ENCODE results near the gene USP9X.
"Not testable (repeated sequence)": the region's sequence is repeated elsewhere in the genome, so short reads cannot be mapped to it uniquely, and the experiment has no call there.

Gene USP9X

DNA sequence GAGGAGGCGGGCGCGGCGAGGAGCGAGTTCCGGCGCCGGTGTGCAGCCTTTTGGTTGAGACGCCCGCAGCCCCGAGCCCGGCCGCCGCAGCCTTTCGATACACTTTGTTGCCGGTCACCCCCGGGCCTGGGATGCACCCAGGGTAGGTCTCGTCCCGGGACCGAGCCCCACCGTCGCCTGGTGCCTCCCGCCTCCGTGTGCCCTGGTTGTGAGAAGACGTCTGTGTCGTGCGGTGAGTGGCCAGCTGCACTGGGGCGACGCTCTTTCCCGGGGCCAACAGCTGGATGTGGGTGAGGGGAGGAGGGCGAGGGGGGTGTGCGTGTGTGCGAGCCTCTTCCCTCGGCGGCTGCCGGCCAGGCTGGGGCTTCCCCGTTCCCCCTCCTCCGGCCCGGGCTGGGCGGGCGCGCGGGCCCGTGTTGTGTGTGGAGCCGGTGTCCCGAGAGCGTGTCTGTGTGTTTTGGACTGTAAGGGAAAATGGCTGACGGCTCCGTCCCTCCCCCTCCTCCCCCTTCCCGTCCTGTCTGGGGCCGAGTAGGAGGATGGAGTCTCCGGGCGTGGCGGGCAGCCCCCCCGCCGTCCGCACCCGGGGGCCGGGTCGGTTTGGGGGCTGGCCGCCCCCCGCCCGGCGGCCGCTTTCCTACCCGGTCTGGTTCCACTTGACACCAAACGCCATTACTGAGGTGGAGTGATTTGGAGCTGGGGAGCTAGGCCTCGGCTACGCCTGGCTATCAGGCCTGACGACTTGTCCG, 807 bp downstream of the USP9X start:
- DNase-seq (ENCODE audit: low read depth), result peak; percentile 17

DNA sequence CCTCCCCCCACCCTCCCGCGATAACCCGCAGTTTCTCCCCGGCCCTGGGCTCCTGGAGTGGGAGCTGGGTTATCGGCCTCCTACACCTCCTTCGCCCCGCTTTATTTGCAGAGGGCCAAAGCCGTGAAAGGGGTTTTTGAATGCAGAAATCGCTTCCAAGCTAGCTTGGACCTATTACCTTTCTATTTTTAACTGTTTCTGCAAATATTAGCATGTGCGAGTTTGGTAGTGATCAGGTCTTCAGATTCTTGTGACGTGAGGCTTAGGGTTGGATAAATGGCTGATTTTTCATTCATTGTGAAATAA, 1.3 kb downstream of the USP9X start:
- no peak for DNase-seq (ENCODE audit: low read depth)

DNA sequence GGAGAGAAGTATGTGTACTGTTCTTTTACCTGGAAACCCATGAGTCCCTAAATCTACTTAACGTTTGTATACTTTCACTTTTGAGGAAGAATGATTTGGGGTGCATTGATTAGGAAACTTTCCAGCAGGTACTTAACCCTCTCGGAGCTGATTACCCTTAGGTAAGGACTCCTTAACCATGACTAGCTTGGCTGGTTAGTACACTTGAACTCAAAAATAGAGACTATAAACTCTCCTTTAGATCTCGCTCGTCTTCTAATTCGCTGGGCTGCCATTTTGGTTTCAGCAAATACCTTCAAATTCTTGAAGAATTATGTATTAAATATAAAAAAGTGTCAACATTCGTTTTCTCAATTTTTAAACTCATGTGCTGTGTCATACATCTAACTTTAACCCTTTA, 2.0 kb downstream of the USP9X start:
- DNase-seq (ENCODE audit: low read depth), result no peak

DNA sequence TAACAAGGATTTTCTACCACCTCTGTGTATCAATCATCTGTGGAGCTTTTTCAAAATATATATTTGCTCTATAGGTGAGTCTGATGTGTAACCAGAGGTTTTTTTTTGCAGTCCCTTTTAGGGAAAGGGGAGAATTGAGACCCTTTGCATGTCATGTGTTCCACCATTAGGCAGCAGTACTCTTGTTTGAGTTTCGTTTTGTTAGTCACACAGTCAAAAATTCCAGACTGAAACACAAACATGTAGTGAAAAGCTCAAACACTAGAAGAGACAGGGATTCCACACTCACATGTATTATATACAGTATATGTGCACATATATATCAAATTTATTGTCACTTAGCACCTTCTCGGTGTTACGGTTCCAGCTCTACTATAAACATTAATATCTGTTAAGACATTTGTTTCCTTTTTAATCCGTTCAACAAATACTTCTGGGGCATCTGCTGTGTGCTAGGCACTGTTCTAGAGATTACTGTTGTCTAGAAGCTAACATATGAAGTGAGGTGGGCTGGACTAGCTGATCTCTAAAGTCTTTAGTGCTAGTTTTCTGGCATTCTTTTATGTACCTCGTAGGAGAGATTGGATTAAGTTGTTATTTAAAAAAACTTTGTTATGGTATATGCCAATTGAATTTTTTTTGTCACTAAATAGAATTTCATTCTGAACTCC, 5.5 kb downstream of the USP9X start:
- DNase-seq (ENCODE audit: low read depth), result no peak

DNA sequence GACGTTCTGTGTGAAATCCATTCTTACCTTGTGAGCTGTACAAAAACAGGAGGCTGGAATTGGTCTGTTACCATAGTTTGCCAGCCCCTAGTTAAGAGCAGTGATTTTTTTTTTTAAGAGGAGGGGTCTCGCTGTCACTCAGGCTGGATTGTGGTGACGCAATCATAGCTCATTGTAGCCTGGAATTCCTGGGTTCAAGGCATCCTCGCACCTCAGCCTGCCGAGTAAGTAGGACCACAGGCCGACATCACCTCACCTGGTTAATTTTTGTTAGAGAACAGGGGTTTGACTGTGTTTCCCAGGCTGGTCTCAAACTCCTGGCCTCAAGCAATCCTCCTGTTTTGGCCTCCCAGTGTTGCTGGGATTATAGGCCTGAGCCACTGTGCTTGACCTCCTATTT, 7.5 kb downstream of the USP9X start:
- DNase-seq (ENCODE audit: low read depth), result no peak

DNA sequence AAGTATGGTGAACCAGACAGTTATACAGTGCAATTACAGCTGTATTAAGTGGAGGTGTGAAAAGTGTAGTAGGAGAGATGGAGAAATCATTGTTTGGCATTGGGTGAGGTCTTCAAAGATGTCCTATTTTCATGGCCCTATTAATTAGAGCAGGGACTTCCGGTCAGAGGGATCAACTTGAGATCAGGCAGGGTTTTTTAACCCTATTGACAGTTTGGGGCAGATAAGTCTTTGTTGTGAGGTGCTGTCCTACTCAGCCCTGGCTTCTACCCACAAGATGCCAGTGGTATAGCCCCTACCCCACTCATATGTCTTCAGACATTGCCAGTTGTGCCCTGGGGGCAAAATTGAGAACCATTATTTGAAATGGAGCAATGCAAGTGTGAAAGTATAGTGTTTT, 9.9 kb downstream of the USP9X start:
- no peak for DNase-seq (ENCODE audit: low read depth)

DNA sequence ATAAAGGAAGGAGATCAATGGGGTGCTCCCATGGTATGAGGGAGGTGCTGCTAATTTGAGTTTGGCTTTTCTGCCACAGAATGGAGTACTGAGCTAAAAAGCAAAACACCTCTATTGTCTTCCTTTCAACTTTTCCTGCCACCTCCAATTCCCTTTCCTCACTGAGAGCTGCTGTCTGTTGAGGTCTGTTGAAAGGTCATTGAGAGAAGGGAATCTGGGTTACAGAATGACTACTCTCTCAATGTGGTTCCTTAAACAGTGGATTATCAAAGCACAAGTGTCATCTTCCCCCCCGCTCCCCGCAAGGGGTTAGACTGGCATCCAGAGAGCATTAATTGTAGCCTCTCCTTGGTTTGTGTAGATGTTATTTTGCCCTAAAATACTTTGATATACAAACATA, 10.7 kb downstream of the USP9X start:
- no peak for DNase-seq (ENCODE audit: low read depth)

DNA sequence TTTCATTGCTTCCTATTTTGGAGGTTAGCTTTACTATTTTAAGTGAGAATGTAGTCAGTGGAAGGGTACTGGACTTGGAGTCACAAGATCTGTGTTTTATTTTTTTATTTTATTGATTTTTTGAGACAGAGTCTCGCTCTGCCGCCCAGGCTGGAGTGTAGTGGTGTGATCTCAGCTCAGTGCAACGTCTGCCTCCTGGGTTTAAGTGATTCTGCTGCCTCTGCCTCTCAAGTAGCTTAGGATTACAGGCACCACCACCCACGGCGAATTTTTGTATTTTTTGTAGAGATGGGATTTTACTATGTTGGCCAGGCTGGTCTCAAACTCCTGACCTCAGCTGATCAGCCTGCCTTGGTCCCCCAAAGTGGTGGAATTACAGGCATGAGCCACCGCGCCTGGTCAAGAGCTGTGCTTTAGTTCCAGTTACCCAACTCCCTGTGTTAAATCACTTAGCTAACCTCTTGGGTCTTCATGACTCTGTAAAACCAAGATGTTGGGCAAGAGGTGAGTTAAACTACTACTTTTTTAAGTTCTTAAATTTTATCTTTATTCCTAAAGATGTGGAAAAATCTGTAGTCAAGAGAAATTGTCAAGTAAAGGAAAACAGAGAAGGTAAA, 11.2 kb downstream of the USP9X start:
- no peak for DNase-seq (ENCODE audit: low read depth)

DNA sequence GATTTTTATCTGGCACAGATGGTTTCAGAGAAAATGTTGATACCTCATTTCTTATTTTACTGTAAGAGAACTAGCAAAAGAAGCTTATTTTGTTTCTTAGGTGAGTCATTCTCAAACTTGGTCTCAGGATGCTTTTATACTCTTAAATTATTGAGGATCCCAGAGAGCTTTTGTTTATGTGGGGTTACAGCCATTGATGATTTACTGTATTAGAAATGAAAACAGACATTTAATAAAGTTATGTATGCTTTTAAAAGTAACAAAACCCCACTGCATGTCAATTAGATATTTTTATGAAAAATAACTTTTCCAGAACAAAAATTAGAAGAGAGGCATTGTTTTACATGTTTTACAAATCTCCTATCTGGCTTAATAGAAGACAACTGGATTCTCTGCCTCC, 12.1 kb downstream of the USP9X start:
- DNase-seq (ENCODE audit: low read depth), result no peak

DNA sequence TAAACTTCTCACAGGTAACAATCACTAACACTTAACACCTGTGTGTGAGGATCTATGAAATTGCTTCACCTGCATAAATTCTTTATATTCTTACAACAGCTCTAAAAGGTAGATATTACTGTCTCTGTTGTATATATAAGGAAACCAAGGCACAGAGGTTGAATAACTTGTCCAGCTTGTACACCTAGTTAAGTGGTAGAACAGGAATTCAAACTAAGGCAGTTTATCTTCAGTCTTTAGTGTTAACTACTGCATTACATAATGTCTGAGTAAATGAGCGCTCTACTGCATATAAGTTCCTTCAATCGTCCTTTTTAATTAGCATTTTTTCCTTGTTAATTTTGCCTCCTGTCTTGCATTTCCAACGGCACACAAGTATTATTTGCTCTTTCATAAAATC, 15.0 kb downstream of the USP9X start:
- DNase-seq (ENCODE audit: low read depth), result no peak

DNA sequence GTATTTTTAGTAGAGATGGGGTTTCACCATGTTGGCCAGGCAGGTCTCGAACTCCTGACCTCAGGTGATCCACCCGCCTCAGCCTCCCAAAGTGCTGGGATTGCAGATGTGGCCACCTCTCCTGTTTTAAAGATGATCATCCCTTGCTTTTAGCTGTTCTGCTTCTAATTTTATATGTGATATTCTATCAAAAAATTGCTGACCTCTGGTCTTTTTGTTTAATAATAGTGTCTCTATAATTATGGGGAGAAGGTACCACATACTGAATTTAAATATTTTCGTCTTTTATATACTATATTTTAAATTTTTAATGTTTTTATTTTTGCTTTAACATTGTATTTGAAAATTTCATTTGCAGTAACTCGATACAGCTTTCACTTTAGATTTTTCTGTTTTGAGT, 15.6 kb downstream of the USP9X start:
- no peak for DNase-seq (ENCODE audit: low read depth)

DNA sequence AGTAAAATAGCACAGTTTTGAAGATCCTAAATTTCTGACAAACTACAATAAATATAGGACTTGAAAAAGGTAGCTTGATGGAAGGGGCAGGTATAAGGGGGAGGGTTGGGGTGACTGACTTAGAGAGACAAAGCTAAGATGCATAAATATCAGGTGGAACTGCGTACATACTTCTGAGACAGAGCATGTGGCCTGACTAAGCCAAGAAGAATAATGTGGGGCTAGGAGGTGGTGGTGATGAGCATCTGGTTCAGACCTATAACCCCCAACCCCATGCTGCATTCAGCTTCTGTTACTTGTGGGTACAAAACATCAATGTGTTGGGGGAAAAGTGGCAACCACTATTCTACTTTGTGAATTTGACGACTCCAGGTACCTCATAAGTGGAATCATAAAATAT, 19.8 kb downstream of the USP9X start:
- DNase-seq (ENCODE audit: low read depth), result no peak

DNA sequence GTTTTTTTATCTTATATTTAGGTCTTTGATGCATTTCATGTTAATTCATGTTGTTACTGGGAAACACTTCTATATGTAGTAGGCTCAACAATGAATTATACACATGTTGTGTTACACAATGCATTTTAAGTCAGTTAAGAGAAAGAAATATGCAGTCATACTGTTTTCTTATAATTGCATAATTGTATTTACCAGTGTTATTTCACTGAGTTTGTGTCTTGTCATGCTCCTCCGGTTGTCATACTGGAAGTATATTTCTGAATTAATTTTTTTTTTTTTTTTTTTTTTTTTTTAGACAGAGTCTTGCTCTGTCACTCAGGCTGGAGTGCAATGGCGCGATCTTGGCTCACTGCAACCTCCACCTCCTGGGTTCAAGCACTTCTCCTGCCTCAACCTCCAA, 21.0 kb downstream of the USP9X start:
- not testable (repeated sequence) for DNase-seq (ENCODE audit: low read depth)

DNA sequence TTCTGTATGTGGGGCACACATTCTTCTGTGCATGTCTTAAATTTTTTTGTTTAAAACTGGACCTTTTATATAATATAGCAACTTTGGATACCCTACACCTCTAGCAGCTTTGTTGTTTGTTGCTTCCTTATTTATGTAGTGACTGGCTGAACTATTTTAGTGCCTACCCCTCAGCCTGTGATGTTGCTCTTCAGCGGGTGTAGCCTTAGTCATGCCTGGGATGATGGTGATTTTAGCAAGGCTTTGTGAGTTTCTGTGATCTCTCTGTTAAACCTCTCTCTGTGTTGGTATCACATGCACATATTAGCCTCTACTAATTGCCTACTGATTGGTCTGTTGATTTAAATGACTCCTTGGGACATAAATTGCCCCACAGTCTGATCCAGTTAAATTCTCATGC, 22.8 kb downstream of the USP9X start:
- DNase-seq (ENCODE audit: low read depth), result no peak

DNA sequence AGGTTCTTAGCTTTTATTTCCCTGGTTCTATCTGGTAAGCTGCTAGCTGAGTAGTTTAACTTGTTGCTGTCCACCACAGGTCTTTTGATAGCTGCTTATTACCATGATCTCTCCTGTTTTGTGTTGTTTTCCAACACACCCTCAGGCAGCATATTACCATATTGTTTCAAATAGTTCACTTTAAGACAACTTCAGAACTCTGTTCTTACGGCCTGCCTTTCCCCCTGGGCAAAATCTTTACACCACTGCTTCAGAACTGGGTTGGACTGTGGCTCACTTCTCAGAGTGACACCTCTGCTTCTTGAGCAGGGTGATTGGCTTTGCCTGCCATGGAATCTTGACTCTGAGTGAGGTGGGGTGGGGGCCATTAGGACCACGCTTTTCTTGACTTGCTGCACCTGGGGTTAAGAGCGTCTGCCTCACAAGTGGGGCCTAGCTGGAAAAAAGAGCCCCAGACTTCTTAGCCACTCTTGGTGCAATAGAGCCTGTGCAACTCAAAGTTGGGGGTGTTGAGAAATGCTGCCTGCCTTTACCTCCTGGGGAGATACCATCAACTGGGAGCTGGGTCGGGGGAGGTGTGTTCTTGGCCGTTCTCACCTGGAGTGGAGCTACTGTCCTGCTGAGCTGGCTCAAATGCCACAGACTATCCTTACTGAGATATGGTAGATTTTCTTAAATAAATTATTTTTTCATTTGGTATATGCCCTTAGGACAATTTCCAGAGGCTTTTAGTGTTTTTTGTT, 23.4 kb downstream of the USP9X start:
- DNase-seq (ENCODE audit: low read depth), result no peak

DNA sequence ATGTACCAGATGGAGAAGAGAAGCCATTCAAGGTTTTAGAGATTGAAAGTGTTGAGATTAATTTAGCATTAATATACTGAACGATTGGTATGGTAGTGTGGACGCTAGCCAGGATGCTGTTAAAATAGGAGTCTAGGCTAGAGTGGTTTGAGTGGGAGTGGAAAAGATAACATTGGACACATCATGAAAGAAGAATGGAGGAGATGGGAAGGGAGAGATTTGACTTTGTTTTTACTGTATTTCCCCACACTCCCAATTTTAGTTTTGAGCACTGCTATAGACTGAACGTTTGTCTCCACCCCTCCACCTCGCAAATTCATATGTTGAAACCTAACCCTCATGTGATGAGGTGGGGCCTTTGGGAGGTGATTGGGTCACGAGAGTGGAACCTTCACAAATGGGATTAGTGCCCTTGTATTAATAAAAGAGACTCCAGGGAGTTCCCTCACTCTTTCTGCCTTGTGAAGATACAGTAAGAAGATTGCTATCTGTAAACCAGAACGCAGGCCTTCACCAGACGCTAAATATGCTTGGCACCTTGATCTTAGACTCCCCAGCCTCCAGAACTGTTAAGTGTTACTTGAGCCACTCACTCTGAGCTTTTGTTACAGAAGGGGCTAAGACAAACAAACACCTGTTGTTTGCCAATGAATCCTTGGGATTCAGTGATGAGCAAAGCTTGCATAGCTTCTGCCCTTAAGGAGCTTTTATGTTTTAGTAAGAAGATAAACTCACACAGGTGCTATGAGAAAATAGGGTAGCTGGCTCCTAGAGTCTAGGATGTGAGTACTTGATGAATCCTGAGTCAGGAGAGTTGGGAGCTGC, 25.8 kb downstream of the USP9X start:
- DNase-seq (ENCODE audit: low read depth), result no peak

DNA sequence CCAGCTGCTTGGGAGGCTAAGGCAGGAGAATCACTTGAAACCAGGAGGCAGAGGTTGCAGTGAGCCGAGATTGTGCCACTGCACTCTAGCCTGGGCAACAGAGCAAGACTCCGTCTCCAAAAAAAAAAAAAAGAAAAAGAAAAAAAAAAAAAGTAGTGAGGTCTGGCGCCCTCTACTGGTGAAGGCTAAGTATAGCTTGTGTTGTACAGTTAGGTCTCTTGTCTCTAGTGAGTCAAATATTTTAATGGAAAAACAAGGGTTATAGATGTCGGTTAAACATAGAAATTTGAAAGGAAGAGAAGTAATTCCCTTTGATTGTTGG, 29.8 kb downstream of the USP9X start:
- not testable (repeated sequence) for DNase-seq (ENCODE audit: low read depth)

DNA sequence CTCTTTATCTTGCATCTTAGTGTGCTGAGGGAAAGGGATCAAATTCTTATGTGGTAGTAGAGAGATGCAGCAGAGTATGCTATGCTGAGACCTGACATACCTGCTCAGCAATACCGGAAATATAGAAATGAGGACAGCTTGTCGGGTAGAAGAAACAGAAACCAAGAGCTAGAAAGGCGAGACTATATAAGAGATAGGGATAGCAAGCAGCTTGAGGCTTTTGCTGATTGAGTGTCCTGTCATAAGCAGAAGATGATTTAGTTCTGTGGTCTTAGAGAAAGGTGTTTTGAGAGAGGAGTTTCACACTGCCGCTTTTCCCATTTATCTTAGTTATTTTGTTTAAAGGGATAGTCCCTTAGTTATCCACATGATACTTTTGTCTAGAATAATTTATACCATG, 31.7 kb downstream of the USP9X start:
- DNase-seq (ENCODE audit: low read depth), result no peak

DNA sequence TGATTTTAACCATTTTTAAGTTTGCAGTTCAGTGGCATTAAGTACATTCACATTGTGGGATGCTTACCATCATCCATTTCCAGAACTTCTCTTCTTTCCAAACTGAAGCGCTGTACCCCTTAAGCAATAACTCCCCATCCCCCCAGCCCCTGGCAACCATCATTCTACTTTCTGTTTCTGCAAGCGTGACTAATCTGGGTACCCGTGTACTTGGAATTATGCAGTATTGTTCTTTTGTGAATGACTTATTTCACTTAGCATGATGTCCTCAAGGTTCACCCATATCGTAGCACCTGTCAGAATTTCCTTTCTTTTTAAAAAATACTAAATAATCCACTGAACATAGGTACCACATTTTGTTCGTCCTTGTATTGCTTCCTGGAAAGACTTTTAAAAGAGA, 32.9 kb downstream of the USP9X start:
- no peak for DNase-seq (ENCODE audit: low read depth)

DNA sequence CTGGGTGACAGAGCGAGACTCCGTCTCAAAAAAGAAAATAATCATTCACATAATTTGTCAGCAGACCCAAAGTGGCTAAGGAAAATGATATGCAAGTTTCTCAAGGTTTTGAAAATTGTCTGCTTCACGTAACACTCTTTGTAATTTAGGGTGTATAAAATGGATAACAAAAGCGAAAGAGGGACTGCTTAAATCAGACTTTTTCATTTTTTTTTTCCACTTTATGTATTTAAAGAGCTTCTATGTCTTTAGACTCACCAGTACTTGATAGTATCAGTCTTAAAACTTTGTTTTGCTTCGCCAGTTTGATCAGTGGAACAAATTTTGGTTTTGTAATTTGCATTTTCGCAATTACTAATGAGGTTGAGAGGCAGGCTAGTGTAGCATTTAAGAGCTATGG, 34.6 kb downstream of the USP9X start:
- no peak for DNase-seq (ENCODE audit: low read depth)

DNA sequence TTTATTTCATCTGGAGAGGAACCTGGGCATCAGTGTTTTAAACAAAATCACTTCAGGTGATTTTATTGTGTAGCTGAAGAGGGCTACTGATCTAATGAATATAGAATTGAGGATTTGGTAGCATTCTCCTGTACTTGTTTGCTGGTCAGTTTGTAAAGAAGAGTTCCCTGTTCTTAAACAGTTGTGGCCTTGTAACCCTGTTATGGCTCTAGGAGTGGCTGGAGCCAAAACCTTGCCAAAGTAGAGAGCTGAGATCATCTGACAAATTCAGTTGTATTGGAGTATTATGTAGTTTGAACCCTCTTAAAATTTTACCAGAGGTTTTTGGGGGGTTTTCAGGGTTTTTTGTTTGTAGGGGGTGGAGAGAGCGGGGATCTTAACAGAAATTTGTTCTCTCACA, 36.5 kb downstream of the USP9X start:
- DNase-seq (ENCODE audit: low read depth), result no peak

DNA sequence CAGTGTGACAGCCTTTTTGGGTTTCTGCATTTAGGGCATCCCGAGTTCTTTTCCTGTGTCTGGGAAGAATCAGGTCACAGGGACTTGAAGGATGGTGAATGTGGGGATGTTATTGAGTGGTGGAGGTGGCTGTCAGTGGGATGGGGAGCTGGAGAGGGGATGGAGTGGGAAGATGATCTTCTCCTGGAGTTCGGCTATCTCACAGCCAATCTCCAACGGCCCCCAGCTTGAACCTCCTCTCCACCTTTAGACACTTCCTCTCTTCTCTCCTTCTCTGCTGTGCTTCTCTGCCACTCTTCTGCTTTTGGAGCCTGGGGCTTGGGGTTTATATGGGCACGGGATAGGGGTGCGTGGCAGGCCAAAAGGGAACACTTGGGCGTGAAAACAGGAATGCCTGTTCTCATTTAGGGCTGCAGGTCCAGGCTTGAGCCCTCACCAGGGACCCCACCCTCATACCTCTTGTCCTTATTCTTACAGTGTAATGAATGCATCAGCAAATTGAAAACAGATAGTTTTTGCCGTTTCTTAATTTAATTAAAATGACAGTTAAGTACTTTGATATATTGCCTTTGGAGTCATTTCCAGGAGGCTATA, 37.5 kb downstream of the USP9X start:
- no peak for DNase-seq (ENCODE audit: low read depth)
